Esophagus squamous epithelium (tissue), 5 donors: ENCODE data around the gene UFSP1. TPM values are rescaled to one million over a fixed set of nuclear protein-coding genes. Genes with fewer than 3 reads are reported as not detected.

Experiments used
- DNase-seq: peaks from one replicate; lab custom pipeline; 2025; lab: John Stamatoyannopoulos, UW
- H3K27ac ChIP-seq, 4 donors: fragments of 200-600 bp; sonication (generic); one replicate each; pipeline ENCODE4 v1.5.1; 2016 to 2019; ENCODE audit warnings: mild to moderate bottlenecking in 1 of 4
- H3K27me3 ChIP-seq, 4 donors: fragments of 200-600 bp; sonication (generic); 1 replicate in 3 of 4; 2 replicates in 1 of 4; pipeline versions ENCODE4 v1.5.1 to v1.6.0; 2017 to 2021; ENCODE audit warnings: antibody characterized with exemption in 1 of 4
- H3K36me3 ChIP-seq, 3 donors: fragments of 200-600 bp; sonication (generic); one replicate each; pipeline ENCODE4 v1.5.1; 2016 to 2019
- H3K4me1 ChIP-seq, 3 donors: fragments of 200-600 bp; sonication (generic); one replicate each; pipeline ENCODE4 v1.5.1; 2017 to 2019
- H3K4me3 ChIP-seq, 4 donors: fragments of 200-600 bp; sonication (generic); 1 replicate in 3 of 4; 2 replicates in 1 of 4; pipeline ENCODE4 v1.5.1; 2016 to 2019; ENCODE audit warnings: mild to moderate bottlenecking in 2 of 4, moderate library complexity in 1 of 4
- H3K9me3 ChIP-seq, 3 donors: fragments of 200-600 bp; sonication (generic); one replicate each; pipeline ENCODE4 v1.5.1; 2016 to 2019
- POLR2A ChIP-seq, 4 donors: fragments of 450-650 bp; IDR thresholded peaks; one replicate each; pipeline ENCODE4 v1.6.1; 2017; ENCODE audit warnings: antibody characterized with exemption in 4 of 4, mild to moderate bottlenecking in 4 of 4, moderate library complexity in 3 of 4
- whole genome bisulfite sequencing, 2 donors: methylation state at CpG; one replicate each; pipeline ENCODE4 v1.1.5; 2018; 5-methylcytosine and 5-hydroxymethylcytosine counted together
- intact Hi-C: fragments of 100-400 bp; cut with DNase I; formaldehyde crosslinking; loops from one replicate; pipeline ENCODE4 v1.15.0; 2022
- total RNA-seq, 4 donors: library from RNA; depleted of rRNA; stranded (reverse); fragments of >200 nt; gene quantifications; one replicate each; pipeline ENCODE4 v1.1.0, GENCODE V29; 2016
- TF ChIP-seq, protein P1 (sequence below), 6 experiments: fragments of 450-650 bp in 4 of 6; fragments of 200-600 bp in 2 of 6; sonication (generic) in 2 of 6; IDR thresholded peaks; one replicate each; pipeline ENCODE4 v1.5.1; 2016 to 2019; ENCODE audit warnings: antibody characterized with exemption in 6 of 6, mild to moderate bottlenecking in 4 of 6, moderate library complexity in 4 of 6
- donor health status: DM: yes; HTN: yes; CAD: no.

Gene UFSP1
- total RNA-seq, 4 donors from 2014 or later = 1.3 to 8.4 (median 5.5) TPM

GRCh38 chr7:100894860-100895700, 5.6 kb upstream of the UFSP1 start:
- peak overlapping the region in 3 of 4 donors; percentile 16 to 36 (median 19) for H3K27ac ChIP-seq
- WGBS, 2 donors = 0 to 5% methylated on average over 4 to 6 of the region's 83 CpGs
- TF ChIP-seq, protein P1, sequence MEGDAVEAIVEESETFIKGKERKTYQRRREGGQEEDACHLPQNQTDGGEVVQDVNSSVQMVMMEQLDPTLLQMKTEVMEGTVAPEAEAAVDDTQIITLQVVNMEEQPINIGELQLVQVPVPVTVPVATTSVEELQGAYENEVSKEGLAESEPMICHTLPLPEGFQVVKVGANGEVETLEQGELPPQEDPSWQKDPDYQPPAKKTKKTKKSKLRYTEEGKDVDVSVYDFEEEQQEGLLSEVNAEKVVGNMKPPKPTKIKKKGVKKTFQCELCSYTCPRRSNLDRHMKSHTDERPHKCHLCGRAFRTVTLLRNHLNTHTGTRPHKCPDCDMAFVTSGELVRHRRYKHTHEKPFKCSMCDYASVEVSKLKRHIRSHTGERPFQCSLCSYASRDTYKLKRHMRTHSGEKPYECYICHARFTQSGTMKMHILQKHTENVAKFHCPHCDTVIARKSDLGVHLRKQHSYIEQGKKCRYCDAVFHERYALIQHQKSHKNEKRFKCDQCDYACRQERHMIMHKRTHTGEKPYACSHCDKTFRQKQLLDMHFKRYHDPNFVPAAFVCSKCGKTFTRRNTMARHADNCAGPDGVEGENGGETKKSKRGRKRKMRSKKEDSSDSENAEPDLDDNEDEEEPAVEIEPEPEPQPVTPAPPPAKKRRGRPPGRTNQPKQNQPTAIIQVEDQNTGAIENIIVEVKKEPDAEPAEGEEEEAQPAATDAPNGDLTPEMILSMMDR (IDR thresholded peaks at IDR 0.05) = peak; percentile 65 to 84 (median 76)
- TF ChIP-seq POLR2A (IDR thresholded peaks at IDR 0.05) = no peak
- no peak for DNase-seq
- H3K4me1 ChIP-seq = peaks cover 30 to 54% (median 40%) of the 10 kb centered on the region in 3 donors
- H3K36me3 ChIP-seq = no peaks in the 10 kb centered on the region
- H3K9me3 ChIP-seq = no peaks in the 10 kb centered on the region
- H3K4me3 ChIP-seq = peak overlapping the region; percentile 28 to 68 (median 50)
- H3K27me3 ChIP-seq = peaks cover 9 to 77% (median 17%) of the 10 kb centered on the region in 4 donors
- intact Hi-C loops = loop anchor here (5.0 kb wide), 1 partner anchor 162 kb away; no protein-coding TSS in a partner anchor

DNA sequence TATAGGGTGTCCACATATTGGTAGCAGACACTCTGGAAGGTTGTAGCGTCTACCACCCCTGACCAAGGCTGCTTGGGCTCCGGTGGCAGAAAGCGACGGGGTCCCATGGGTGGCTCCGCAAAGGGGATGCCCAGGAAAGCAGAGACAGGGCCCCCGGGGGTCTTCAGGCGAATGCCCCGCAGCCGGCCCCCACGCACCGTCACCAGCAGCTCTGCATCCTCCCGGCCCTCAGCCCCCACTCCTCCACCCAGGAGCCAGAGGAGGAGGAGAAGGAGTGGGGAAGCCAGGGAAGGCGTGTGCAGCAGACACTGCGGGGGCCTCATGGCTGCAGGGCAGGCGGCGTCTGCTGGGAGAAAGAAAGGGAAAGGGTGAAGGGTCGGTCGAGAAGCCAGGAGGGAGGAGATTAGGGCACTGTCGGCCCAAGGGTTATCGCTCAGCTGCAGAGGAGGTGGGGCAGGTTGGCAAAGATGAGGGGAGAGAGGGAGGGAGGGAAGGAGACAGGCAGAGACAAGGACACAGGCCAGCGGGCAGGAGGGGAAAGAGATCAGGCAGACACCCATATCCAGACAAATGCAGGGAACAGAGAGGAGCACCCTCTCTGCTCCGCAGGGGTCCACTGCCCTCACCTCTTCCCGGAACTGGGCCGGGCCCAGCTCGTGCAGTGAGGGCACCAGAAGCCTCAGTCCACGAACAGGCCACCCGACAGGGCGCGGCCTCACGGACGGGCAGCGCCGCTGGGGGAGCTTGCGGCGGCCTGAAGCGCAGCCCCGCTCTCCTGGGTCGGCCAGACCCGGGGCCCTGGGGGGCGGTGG, 4.6 kb upstream of the UFSP1 start:
- 7 to 24% methylated on average over 7 to 28 of the region's 40 CpGs for WGBS, 2 donors

DNA sequence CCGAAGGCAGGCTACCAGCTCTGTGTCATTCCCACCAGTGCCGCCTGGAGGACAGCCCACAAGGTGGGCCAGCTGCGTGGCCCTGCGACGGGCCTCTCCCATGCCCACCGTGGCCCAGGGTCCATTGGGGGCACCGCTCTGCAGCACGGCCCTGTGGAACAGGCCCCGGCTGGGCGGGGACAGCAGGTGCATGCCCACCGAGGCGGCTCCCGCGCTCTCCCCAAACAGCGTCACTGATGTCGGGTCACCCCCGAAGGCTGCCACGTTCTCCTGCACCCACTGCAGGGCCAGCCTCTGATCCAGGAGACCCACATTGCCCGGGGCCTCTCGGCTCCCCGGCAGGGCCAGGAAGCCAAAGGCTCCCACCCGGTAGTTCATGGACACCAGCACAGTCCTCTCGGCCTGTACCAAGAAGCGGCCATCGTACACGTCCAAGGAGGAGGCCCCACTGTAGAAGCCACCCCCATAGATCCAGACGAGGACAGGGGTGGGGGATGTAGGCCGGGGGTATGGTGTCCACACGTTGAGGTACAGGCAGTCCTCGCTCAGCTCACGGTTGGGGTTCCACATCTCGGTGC, 3.9 kb upstream of the UFSP1 start:
- TF ChIP-seq, protein P1 (IDR thresholded peaks at IDR 0.05) = no peak
- TF ChIP-seq POLR2A (IDR thresholded peaks at IDR 0.05) = no peak
- no peaks in the 10 kb centered on the region for H3K9me3 ChIP-seq
- H3K36me3 ChIP-seq = peaks cover 0 to 3% (median 1%) of the 10 kb centered on the region in 3 donors
- H3K4me3 ChIP-seq = no peak overlapping the region
- WGBS, 2 donors = 78 to 83% methylated on average over 1 to 12 of the region's 32 CpGs
- H3K4me1 ChIP-seq = peaks cover 39 to 69% (median 49%) of the 10 kb centered on the region in 3 donors
- intact Hi-C loops = no loop called here
- H3K27me3 ChIP-seq = peaks cover 9 to 60% (median 17%) of the 10 kb centered on the region in 4 donors
- H3K27ac ChIP-seq = no peak overlapping the region
- DNase-seq = no peak

More for the DNA sequence above, 4.6 kb upstream of the UFSP1 start:
- H3K27me3 ChIP-seq = peaks cover 9 to 67% (median 17%) of the 10 kb centered on the region in 4 donors
- no peak for DNase-seq
- H3K9me3 ChIP-seq = no peaks in the 10 kb centered on the region
- peak overlapping the region in 3 of 4 donors; percentile 50 to 68 (median 51) for H3K4me3 ChIP-seq
- no peaks in the 10 kb centered on the region for H3K36me3 ChIP-seq
- TF ChIP-seq, protein P1 (IDR thresholded peaks at IDR 0.05) = no peak
- TF ChIP-seq POLR2A (IDR thresholded peaks at IDR 0.05) = no peak
- peak overlapping the region in 1 of 4 donors; percentile 36 for H3K27ac ChIP-seq
- H3K4me1 ChIP-seq = peaks cover 32 to 62% (median 42%) of the 10 kb centered on the region in 3 donors
- intact Hi-C loops = no loop called here

- H3K36me3 ChIP-seq = peaks cover 0 to 9% (median 8%) of the 10 kb centered on the region in 3 donors
- intact Hi-C loops = no loop called here
- no peak for DNase-seq
- TF ChIP-seq, protein P1 (IDR thresholded peaks at IDR 0.05) = no peak
- no peak for TF ChIP-seq POLR2A (IDR thresholded peaks at IDR 0.05)
- H3K27ac ChIP-seq = no peak overlapping the region
- WGBS, 2 donors = 83 to 86% methylated on average over 9 to 37 of the region's 44 CpGs
- no peaks in the 10 kb centered on the region for H3K9me3 ChIP-seq
- H3K4me1 ChIP-seq = peaks cover 47 to 76% (median 56%) of the 10 kb centered on the region in 3 donors
- no peak overlapping the region for H3K4me3 ChIP-seq
- peaks cover 9 to 53% (median 15%) of the 10 kb centered on the region in 4 donors for H3K27me3 ChIP-seq
These were observed 3.1 kb upstream of the UFSP1 start for GRCh38 chr7:100892364-100893317.
